Epithelial cell of proximal tubule (primary cell): ENCODE measurements around the gene SLC4A11. TPM values are rescaled to one million over a fixed set of nuclear protein-coding genes. Genes with fewer than 3 reads are reported as not detected.
A peak's percentile ranks its signal among the peaks of the same experiment; 100 is the strongest.

Experiments used
- DNase-seq: peaks from one replicate; pipeline ENCODE4 v3.0.0-alpha.2; 2011; ENCODE audit warnings: low read depth
- H3K4me3 ChIP-seq: 2 replicates; pipeline ENCODE4 v1.5.1; 2011; ENCODE audit warnings: low read depth, mild to moderate bottlenecking, low read length
- total RNA-seq: library from RNA; depleted of rRNA; stranded (reverse); fragments of >200 nt; gene quantifications from 2 replicates; pipeline ENCODE4 v1.2.3, GENCODE V29; 2015
- TF ChIP-seq, protein P1 (sequence below): conservative IDR thresholded peaks from 2 replicates; pipeline ENCODE4 v1.5.1; 2012; ENCODE audit warnings: low read depth, mild to moderate bottlenecking, low read length

SLC4A11 gene
- total RNA-seq, 1 donor from 2014 or later: 3.6 TPM

GRCh38 chr20:3210346-3210745 lies 28.6 kb downstream of the SLC4A11 start:
- TF ChIP-seq, protein P1, sequence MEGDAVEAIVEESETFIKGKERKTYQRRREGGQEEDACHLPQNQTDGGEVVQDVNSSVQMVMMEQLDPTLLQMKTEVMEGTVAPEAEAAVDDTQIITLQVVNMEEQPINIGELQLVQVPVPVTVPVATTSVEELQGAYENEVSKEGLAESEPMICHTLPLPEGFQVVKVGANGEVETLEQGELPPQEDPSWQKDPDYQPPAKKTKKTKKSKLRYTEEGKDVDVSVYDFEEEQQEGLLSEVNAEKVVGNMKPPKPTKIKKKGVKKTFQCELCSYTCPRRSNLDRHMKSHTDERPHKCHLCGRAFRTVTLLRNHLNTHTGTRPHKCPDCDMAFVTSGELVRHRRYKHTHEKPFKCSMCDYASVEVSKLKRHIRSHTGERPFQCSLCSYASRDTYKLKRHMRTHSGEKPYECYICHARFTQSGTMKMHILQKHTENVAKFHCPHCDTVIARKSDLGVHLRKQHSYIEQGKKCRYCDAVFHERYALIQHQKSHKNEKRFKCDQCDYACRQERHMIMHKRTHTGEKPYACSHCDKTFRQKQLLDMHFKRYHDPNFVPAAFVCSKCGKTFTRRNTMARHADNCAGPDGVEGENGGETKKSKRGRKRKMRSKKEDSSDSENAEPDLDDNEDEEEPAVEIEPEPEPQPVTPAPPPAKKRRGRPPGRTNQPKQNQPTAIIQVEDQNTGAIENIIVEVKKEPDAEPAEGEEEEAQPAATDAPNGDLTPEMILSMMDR: no peak
- DNase-seq: no peak

GRCh38 chr20:3209946-3210317 lies 29.1 kb downstream of the SLC4A11 start:
- peak overlapping the region; percentile 86 for H3K4me3 ChIP-seq
- no peak for DNase-seq
- TF ChIP-seq, protein P1: no peak

More at GRCh38 chr20:3210346-3210745, 28.6 kb downstream of the SLC4A11 start:
- peak overlapping the region; percentile 86 for H3K4me3 ChIP-seq

DNA sequence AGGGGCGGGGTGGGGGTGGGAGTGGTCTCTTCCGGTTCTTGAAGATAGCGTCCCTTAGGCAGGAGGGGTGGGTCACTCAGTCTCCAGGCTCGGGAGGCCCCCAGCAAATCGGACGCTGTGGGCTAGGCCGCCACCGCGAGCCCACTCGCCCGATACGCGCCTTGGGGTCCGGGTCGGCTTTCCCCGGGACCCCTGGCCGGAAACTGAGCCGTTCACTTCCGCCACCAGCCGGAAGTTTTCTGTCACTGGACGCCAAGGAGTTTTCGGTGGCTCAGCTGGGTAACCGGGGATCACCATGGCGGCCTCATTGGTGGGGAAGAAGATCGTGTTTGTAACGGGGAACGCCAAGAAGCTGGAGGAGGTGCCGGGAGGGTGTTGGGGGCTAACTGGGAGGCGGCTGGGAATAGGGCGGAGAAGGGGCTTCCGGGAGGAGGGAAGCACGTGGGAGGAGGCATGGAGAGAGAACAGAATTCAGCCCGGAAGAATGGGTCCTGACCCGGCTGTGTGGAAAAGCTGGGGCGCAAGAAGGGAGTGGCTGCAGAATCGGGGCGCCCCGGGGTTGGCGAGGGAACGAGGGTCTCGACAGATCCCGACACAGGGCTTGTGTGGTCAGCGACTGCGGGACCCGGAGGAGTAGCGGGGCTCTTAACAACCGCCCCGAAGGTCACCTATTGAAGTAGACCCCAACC lies 29.6 kb downstream of the SLC4A11 start, which contains the start of gene ITPA:
Gene ITPA (plus strand): TSS at position 242 of the 689 bp plus-strand sequence. CDS start 54 bp downstream, at position 296.
- TF ChIP-seq, protein P1: no peak
- DNase-seq: no peak
- H3K4me3 ChIP-seq: peak within 1 kb of the TSS; percentile 86

GRCh38 chr20:3208786-3209256 lies 30.2 kb downstream of the SLC4A11 start:
- no peak for DNase-seq
- TF ChIP-seq, protein P1: no peak
- peak overlapping the region; percentile 86 for H3K4me3 ChIP-seq

GRCh38 chr20:3204124-3204794 lies 34.7 kb downstream of the SLC4A11 start, which contains the start of gene DDRGK1:
Gene DDRGK1, minus strand, starts transcription at chr20:3204682. Its CDS starts 55 bp downstream, at chr20:3204627.
- peak within 1 kb of the TSS; percentile 84 for H3K4me3 ChIP-seq
- TF ChIP-seq, protein P1: no peak
- peak; percentile 26 for DNase-seq

DNA sequence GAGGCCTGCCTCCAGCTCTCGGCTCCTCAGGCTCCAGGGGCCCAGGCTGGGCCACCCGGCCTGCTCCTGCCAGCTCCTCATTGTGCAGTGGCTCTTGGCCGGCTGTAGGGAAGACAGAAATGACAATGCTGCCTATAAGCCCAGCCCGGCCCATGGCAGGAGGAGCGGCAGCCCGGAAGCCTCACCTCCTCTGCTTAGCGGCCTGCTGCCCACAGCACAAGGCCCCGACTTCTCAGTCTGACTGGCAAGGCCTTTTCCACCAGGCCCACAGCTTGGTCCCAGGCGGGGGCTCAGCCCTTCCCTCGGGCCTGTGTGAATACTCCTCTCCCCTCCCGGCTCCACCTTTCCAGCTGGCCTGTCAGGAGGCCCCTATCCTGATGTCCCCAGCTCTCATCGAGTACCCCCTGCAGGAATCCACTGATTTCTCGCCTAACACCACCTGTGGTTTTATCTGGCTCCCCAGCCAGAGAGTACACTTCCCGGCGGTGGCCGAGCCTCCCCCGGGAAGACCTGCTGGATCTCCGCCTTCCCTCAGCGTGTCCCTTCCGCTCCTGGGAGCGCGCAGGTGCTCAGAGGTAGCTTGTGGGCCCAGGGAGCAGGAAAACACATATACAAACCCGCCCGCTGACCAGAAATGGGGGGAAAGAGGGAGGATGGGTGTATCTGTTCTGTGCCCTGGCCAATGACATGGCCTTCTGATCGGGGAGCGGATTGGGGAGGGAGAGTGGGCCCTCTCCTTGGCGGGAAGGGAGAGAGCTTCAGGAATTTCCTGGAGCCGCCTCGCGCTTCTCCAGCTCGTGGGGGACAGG lies 35.5 kb downstream of the SLC4A11 start:
- no peak for DNase-seq
- TF ChIP-seq, protein P1: no peak
- peak overlapping the region; percentile 84 for H3K4me3 ChIP-seq
